ENCODE measurements around the gene GUCY1A1.

The GUCY1A1 gene

GRCh38 chr4:155762334-155762733 lies 95.7 kb downstream of the GUCY1A1 start:
- no peak for DNase-seq (ENCODE audit: low read depth)
- TF ChIP-seq, protein P1, sequence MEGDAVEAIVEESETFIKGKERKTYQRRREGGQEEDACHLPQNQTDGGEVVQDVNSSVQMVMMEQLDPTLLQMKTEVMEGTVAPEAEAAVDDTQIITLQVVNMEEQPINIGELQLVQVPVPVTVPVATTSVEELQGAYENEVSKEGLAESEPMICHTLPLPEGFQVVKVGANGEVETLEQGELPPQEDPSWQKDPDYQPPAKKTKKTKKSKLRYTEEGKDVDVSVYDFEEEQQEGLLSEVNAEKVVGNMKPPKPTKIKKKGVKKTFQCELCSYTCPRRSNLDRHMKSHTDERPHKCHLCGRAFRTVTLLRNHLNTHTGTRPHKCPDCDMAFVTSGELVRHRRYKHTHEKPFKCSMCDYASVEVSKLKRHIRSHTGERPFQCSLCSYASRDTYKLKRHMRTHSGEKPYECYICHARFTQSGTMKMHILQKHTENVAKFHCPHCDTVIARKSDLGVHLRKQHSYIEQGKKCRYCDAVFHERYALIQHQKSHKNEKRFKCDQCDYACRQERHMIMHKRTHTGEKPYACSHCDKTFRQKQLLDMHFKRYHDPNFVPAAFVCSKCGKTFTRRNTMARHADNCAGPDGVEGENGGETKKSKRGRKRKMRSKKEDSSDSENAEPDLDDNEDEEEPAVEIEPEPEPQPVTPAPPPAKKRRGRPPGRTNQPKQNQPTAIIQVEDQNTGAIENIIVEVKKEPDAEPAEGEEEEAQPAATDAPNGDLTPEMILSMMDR (IDR thresholded peaks at IDR 0.05; ENCODE audit: low read depth, low read length, missing control alignments): no peak
- in situ Hi-C loops (cut with HindIII; ENCODE audit: low sequenced_read_pairs): no loop called here
- H3K4me3 ChIP-seq (ENCODE audit: low read depth, low read length): no peak overlapping the region

DNA sequence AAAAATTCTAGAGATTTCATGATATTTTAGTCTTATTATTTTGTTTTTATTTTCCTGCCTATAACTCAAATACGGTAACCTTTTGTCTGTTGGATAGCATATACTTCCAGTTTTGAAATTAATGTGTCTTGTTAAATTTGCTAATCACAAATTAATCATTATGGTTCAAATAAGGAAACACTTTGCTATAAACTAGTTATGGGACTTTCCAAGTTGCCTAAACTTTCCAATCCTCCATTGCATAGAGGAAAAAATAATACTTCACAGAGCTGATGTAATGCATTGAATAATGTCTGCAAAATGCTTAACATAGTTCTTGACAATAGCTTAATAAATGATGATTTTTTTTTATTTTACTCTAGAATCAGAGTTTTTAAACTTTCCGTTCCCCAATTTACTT lies 96.9 kb downstream of the GUCY1A1 start:
- no peak for DNase-seq (ENCODE audit: low read depth)
- TF ChIP-seq, protein P1 (IDR thresholded peaks at IDR 0.05; ENCODE audit: low read depth, low read length, missing control alignments): no peak
- in situ Hi-C loops (cut with HindIII; ENCODE audit: low sequenced_read_pairs): no loop called here
- H3K4me3 ChIP-seq (ENCODE audit: low read depth, low read length): no peak overlapping the region

GRCh38 chr4:155765149-155765548 lies 98.5 kb downstream of the GUCY1A1 start:
- TF ChIP-seq, protein P1 (IDR thresholded peaks at IDR 0.05; ENCODE audit: low read depth, low read length, missing control alignments): no peak
- H3K4me3 ChIP-seq (ENCODE audit: low read depth, low read length): no peak overlapping the region
- in situ Hi-C loops (cut with HindIII; ENCODE audit: low sequenced_read_pairs): no loop called here

DNA sequence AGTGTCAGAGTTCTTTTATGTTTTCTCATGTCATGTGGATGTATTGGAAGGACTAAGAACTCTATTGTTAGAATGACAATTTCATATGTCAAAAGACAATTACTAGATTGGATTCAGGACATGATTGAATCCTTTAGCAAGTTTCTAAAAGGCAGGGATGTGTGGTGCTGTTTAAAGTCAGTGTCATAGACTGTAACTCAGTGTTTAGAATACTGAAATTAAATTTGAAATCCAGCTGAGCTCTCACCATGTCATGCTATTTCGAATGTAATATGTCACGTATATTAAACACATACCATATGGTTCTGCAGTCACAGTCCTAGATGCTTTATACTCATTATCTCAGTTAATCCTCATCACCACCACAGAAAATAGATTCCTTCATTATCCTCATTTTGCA lies 100.0 kb downstream of the GUCY1A1 start:
- H3K4me3 ChIP-seq (ENCODE audit: low read depth, low read length): no peak overlapping the region
- DNase-seq (ENCODE audit: low read depth): no peak
- in situ Hi-C loops (cut with HindIII; ENCODE audit: low sequenced_read_pairs): no loop called here
- TF ChIP-seq, protein P1 (IDR thresholded peaks at IDR 0.05; ENCODE audit: low read depth, low read length, missing control alignments): no peak

More at GRCh38 chr4:155765149-155765548, 98.5 kb downstream of the GUCY1A1 start:
- DNase-seq (ENCODE audit: low read depth): no peak

DNA sequence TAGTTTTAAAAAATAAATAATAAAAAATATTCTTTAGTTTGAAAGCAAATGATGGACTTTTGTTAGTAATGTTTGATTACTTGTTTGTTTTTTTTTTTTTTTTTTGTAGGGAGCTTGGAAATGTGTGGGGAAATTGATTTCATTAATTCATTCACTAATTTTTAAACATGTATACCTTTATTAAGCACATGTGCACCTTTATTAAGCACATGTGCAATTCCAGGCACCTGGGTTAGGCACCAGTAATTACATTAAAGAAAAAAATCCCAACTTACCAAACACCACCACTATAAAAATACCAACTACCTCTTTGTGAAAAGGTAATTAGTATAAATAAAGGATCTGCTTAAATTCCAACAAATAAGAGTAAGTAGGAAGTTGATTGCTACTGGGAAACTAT lies 101.7 kb downstream of the GUCY1A1 start:
- H3K4me3 ChIP-seq (ENCODE audit: low read depth, low read length): no peak overlapping the region
- in situ Hi-C loops (cut with HindIII; ENCODE audit: low sequenced_read_pairs): no loop called here
- no peak for DNase-seq (ENCODE audit: low read depth)
- TF ChIP-seq, protein P1 (IDR thresholded peaks at IDR 0.05; ENCODE audit: low read depth, low read length, missing control alignments): no peak

- TF ChIP-seq, protein P1 (IDR thresholded peaks at IDR 0.05; ENCODE audit: low read depth, low read length, missing control alignments): no peak
- in situ Hi-C loops (cut with HindIII; ENCODE audit: low sequenced_read_pairs): no loop called here
- no peak overlapping the region for H3K4me3 ChIP-seq (ENCODE audit: low read depth, low read length)
- DNase-seq (ENCODE audit: low read depth): no peak
These were observed 102.4 kb downstream of the GUCY1A1 start for GRCh38 chr4:155769090-155769489.

Measured in astrocyte of the cerebellum (primary cell).